T-cell (primary cell): ENCODE results near the gene MS4A15. TPM values are rescaled to one million over a fixed set of nuclear protein-coding genes. Genes with fewer than 3 reads are reported as not detected.

ENCODE experiments used
- ATAC-seq, 4 experiments: fragments of 200-7000 bp in 3 of 4; fragments of 150-1000 bp in 1 of 4; cut with Tn5 transposase; replicated peaks in 1 of 4; 1 replicate in 3 of 4; 2 replicates in 1 of 4; pipeline ENCODE4 v1.10.0; 2021; ENCODE audit warnings: moderate library complexity in 3 of 4, mild to moderate bottlenecking in 2 of 4, moderate number of reproducible peaks in 1 of 4
- CTCF ChIA-PET, 2 donors: fragments of 300-600 bp; sonication (Branson Sonifier 250); formaldehyde crosslinking; loops; one replicate each; lab custom pipeline; 2022; ENCODE audit warnings: antibody characterized with exemption in 2 of 2; lab: Charles Lee
- POLR2A ChIA-PET, 2 donors: fragments of 300-600 bp; sonication (Branson Sonifier 250); formaldehyde crosslinking; loops; one replicate each; lab custom pipeline; 2022; ENCODE audit warnings: antibody characterized with exemption in 2 of 2; lab: Charles Lee
- DNase-seq, 35 experiments: peaks; one replicate each; pipeline versions ENCODE4 v3.0.0 to v3.0.0-alpha.2; 2013 to 2023
- H3K27ac ChIP-seq: one replicate; pipeline ENCODE4 v1.5.1; 2013; ENCODE audit warnings: low read length
- H3K27me3 ChIP-seq, 2 experiments: replicated peaks in 1 of 2; 1 replicate in 1 of 2; 2 replicates in 1 of 2; pipeline versions ENCODE4 v1.6.1 to v1.7.0; 2013; ENCODE audit warnings: low read length in 1 of 2, mixed read lengths in 1 of 2; ENCODE audit not compliant: control insufficient read depth in 2 of 2, insufficient read depth in 2 of 2; ENCODE audit errors: extremely low read depth in 1 of 2
- H3K36me3 ChIP-seq, 2 donors: 1 replicate in 1 of 2; 2 replicates in 1 of 2; pipeline versions ENCODE4 v1.6.1 to v1.7.0; 2013; ENCODE audit warnings: low read length in 1 of 2; ENCODE audit not compliant: control insufficient read depth in 2 of 2, insufficient read depth in 1 of 2; ENCODE audit errors: extremely low read depth in 1 of 2
- H3K4me1 ChIP-seq, 2 experiments: 1 replicate in 1 of 2; 2 replicates in 1 of 2; pipeline versions ENCODE4 v1.6.1 to v1.7.0; 2013; ENCODE audit warnings: low read length in 2 of 2, mixed read lengths in 1 of 2; ENCODE audit not compliant: insufficient read depth in 2 of 2, control insufficient read depth in 1 of 2; ENCODE audit errors: extremely low read depth in 1 of 2
- H3K4me3 ChIP-seq, 2 donors: 1 replicate in 1 of 2; 2 replicates in 1 of 2; pipeline versions ENCODE4 v1.5.1 to v1.7.0; 2013; ENCODE audit warnings: mild to moderate bottlenecking in 2 of 2, low read length in 1 of 2, moderate library complexity in 1 of 2; ENCODE audit not compliant: control insufficient read depth in 1 of 2; ENCODE audit errors: extremely low read depth in 1 of 2
- H3K9me3 ChIP-seq: 2 replicates; pipeline ENCODE4 v1.7.0; 2013
- H3K27ac Mint-ChIP-seq, 2 donors: one replicate each; pipeline ENCODE4 v1.8.0; 2020 to 2021; ENCODE audit warnings: mild to moderate bottlenecking in 2 of 2, mixed read lengths in 2 of 2
- H3K27me3 Mint-ChIP-seq, 2 donors: one replicate each; pipeline ENCODE4 v1.8.0; 2021 to 2022; ENCODE audit warnings: mixed read lengths in 2 of 2
- H3K36me3 Mint-ChIP-seq: one replicate; pipeline ENCODE4 v1.8.0; 2021; ENCODE audit warnings: mixed read lengths
- H3K4me1 Mint-ChIP-seq, 3 donors: one replicate each; pipeline ENCODE4 v1.8.0; 2020 to 2022; ENCODE audit warnings: mixed read lengths in 3 of 3, mild to moderate bottlenecking in 1 of 3
- H3K4me3 Mint-ChIP-seq, 3 donors: one replicate each; pipeline ENCODE4 v1.8.0; 2020 to 2022; ENCODE audit warnings: mild to moderate bottlenecking in 3 of 3, mixed read lengths in 3 of 3, moderate library complexity in 3 of 3
- H3K9me3 Mint-ChIP-seq, 3 donors: one replicate each; pipeline ENCODE4 v1.8.0; 2020 to 2022; ENCODE audit warnings: mixed read lengths in 3 of 3
- WGBS: methylation state at CpG from one replicate; pipeline ENCODE4 v1.1.5; 2013; ENCODE audit warnings: missing lambda C conversion rate; ENCODE audit not compliant: insufficient coverage; 5-methylcytosine and 5-hydroxymethylcytosine counted together
- total RNA-seq, 35 experiments: library from RNA in 6 of 35; stranded (reverse) in 6 of 35; fragments of 120-200 nt in 1 of 35; gene quantifications; one replicate each; pipeline versions ENCODE4 v1.2.1 to v1.2.4 and lab custom pipeline; 2013 to 2026

Gene MS4A15
- total RNA-seq, 5 donors from 2014 or later (not counting 1 experiment from before 2014, with no cell fraction given) = not detected

- Mint-ChIP-seq H3K27me3 (peaks cover 25 to 30% of the 10 kb centered on the region in 2 donors), H3K36me3 (no peaks in the 10 kb centered on the region), H3K4me1 (no peaks in the 10 kb centered on the region), H3K9me3 (peaks cover 0 to 4% (median 0%) of the 10 kb centered on the region in 3 donors), H3K27ac (no peak overlapping the region), H3K4me3 (no peak overlapping the region)
- Histone ChIP-seq H3K9me3 (no peaks in the 10 kb centered on the region), H3K36me3 (no peaks in the 10 kb centered on the region), H3K4me1 (no peaks in the 10 kb centered on the region), H3K27ac (no peak overlapping the region), H3K4me3 (no peak overlapping the region), H3K27me3 (peaks cover 0 to 29% of the 10 kb centered on the region in 2 experiments)
- no peak for ATAC-seq
- DNase-seq = no peak
- 90% methylated on average over 14 of the region's 14 CpGs for WGBS
- POLR2A ChIA-PET = no interaction called here
- CTCF ChIA-PET = no interaction called here
Observed at GRCh38 chr11:60747359-60747873, 9.3 kb upstream of the MS4A15 start.

- no peak overlapping the region for H3K4me3 Mint-ChIP-seq
- H3K27me3 Mint-ChIP-seq = peaks cover 30 to 31% of the 10 kb centered on the region in 2 donors
- no peak overlapping the region for H3K27ac Mint-ChIP-seq
- WGBS = 91% methylated on average over 11 of the region's 17 CpGs
- peaks cover 0 to 4% (median 0%) of the 10 kb centered on the region in 3 donors for H3K9me3 Mint-ChIP-seq
- Histone ChIP-seq H3K27me3 (peaks cover 0 to 31% of the 10 kb centered on the region in 2 experiments), H3K4me1 (no peaks in the 10 kb centered on the region), H3K27ac (no peak overlapping the region), H3K36me3 (no peaks in the 10 kb centered on the region), H3K4me3 (no peak overlapping the region), H3K9me3 (no peaks in the 10 kb centered on the region)
- ChIA-PET CTCF (no interaction called here), POLR2A (no interaction called here)
- ATAC-seq = no peak
- no peak for DNase-seq
- no peaks in the 10 kb centered on the region for H3K36me3 Mint-ChIP-seq
- H3K4me1 Mint-ChIP-seq = no peaks in the 10 kb centered on the region
Observed at GRCh38 chr11:60748225-60748624, 8.4 kb upstream of the MS4A15 start.

GRCh38 chr11:60748821-60749220 is 7.8 kb upstream of the MS4A15 start:
- peaks cover 0 to 4% (median 0%) of the 10 kb centered on the region in 3 donors for H3K9me3 Mint-ChIP-seq
- ChIA-PET CTCF (no interaction called here), POLR2A (no interaction called here)
- H3K27me3 Mint-ChIP-seq = peaks cover 28 to 33% of the 10 kb centered on the region in 2 donors
- no peaks in the 10 kb centered on the region for H3K4me1 ChIP-seq
- H3K4me1 Mint-ChIP-seq = no peaks in the 10 kb centered on the region
- H3K27ac Mint-ChIP-seq = no peak overlapping the region
- no peaks in the 10 kb centered on the region for H3K36me3 ChIP-seq
- H3K9me3 ChIP-seq = no peaks in the 10 kb centered on the region
- H3K36me3 Mint-ChIP-seq = no peaks in the 10 kb centered on the region
- H3K4me3 Mint-ChIP-seq = no peak overlapping the region
- no peak for ATAC-seq
- no peak for DNase-seq
- no peak overlapping the region for H3K27ac ChIP-seq
- H3K27me3 ChIP-seq = peaks cover 0 to 31% of the 10 kb centered on the region in 2 experiments
- WGBS = 80% methylated on average over 5 of the region's 8 CpGs
- no peak overlapping the region for H3K4me3 ChIP-seq

- Mint-ChIP-seq H3K4me1 (no peaks in the 10 kb centered on the region), H3K27me3 (peaks cover 23 to 24% of the 10 kb centered on the region in 2 donors), H3K4me3 (no peak overlapping the region), H3K27ac (no peak overlapping the region), H3K9me3 (no peaks in the 10 kb centered on the region), H3K36me3 (no peaks in the 10 kb centered on the region)
- peaks cover 0 to 31% of the 10 kb centered on the region in 2 experiments for H3K27me3 ChIP-seq
- ChIA-PET CTCF (no interaction called here), POLR2A (no interaction called here)
- H3K27ac ChIP-seq = no peak overlapping the region
- DNase-seq (no peak), ATAC-seq (no peak)
- no peaks in the 10 kb centered on the region for H3K4me1 ChIP-seq
- H3K9me3 ChIP-seq = no peaks in the 10 kb centered on the region
- no peak overlapping the region for H3K4me3 ChIP-seq
- WGBS = 90% methylated on average over 2 of the region's 3 CpGs
- H3K36me3 ChIP-seq = no peaks in the 10 kb centered on the region
Observed at GRCh38 chr11:60750911-60751310, 5.8 kb upstream of the MS4A15 start.

GRCh38 chr11:60753309-60753708 is 3.4 kb upstream of the MS4A15 start:
- Histone ChIP-seq H3K9me3 (no peaks in the 10 kb centered on the region), H3K27me3 (peaks cover 0 to 35% of the 10 kb centered on the region in 2 experiments), H3K4me3 (no peak overlapping the region), H3K36me3 (no peaks in the 10 kb centered on the region), H3K4me1 (no peaks in the 10 kb centered on the region), H3K27ac (no peak overlapping the region)
- H3K9me3 Mint-ChIP-seq = no peaks in the 10 kb centered on the region
- no peaks in the 10 kb centered on the region for H3K4me1 Mint-ChIP-seq
- no peak overlapping the region for H3K4me3 Mint-ChIP-seq
- ATAC-seq (no peak), DNase-seq (no peak)
- POLR2A ChIA-PET = no interaction called here
- H3K36me3 Mint-ChIP-seq = no peaks in the 10 kb centered on the region
- CTCF ChIA-PET = no interaction called here
- no peak overlapping the region for H3K27ac Mint-ChIP-seq
- peaks cover 19 to 43% of the 10 kb centered on the region in 2 donors for H3K27me3 Mint-ChIP-seq
- WGBS = 63% methylated on average over 3 of the region's 4 CpGs

GRCh38 chr11:60754887-60755286 is 1.8 kb upstream of the MS4A15 start:
- POLR2A ChIA-PET = no interaction called here
- no peak overlapping the region for H3K27ac ChIP-seq
- Mint-ChIP-seq H3K9me3 (no peaks in the 10 kb centered on the region), H3K36me3 (no peaks in the 10 kb centered on the region), H3K4me1 (no peaks in the 10 kb centered on the region), H3K27me3 (peaks cover 32 to 57% of the 10 kb centered on the region in 2 donors), H3K4me3 (no peak overlapping the region), H3K27ac (no peak overlapping the region)
- H3K36me3 ChIP-seq = no peaks in the 10 kb centered on the region
- H3K4me1 ChIP-seq = no peaks in the 10 kb centered on the region
- CTCF ChIA-PET = no interaction called here
- H3K27me3 ChIP-seq = peaks cover 0 to 25% of the 10 kb centered on the region in 2 experiments
- H3K9me3 ChIP-seq = no peaks in the 10 kb centered on the region
- no CpG with 5 or more reads among the region's 6 CpGs for WGBS
- ATAC-seq = no peak
- no peak overlapping the region for H3K4me3 ChIP-seq
- DNase-seq = no peak
